Measurements from ENCODE around the gene RBFOX2.

GRCh38 chr22:35769974-35770373 is 258.6 kb downstream of the RBFOX2 start:
- no peak for TF ChIP-seq REST (IDR thresholded peaks at IDR 0.05; ENCODE audit: insufficient read depth in 1 of 2, low read depth in 2 of 2, low read length in 2 of 2)
- no peak for TF ChIP-seq POLR2AphosphoS5 (IDR thresholded peaks at IDR 0.05; ENCODE audit: low read depth, low read length)
- no peak for TF ChIP-seq SIN3A (IDR thresholded peaks at IDR 0.05; ENCODE audit: borderline replicate concordance, insufficient read depth, low read length)
- no peak for TF ChIP-seq TAF1 (IDR thresholded peaks at IDR 0.05; ENCODE audit: borderline replicate concordance, insufficient read depth, low read length)
